HCT116 (cell line): Measurements from ENCODE around the gene NHLRC4. TPM values are rescaled to one million over a fixed set of nuclear protein-coding genes. Genes with fewer than 3 reads are reported as not detected.

ENCODE experiments used
- ATAC-seq: fragments of 200-7000 bp; cut with Tn5 transposase; 2 replicates; pipeline ENCODE4 v1.9.1; 2020; ENCODE audit warnings: mild to moderate bottlenecking, moderate library complexity
- BruUV-seq: library from RNA; stranded (reverse); fragments of 400-500 nt; replicated peaks from 2 replicates; lab custom pipeline; 2021; lab: Mats Ljungman, UMichigan
- CTCF ChIA-PET: fragments of 300-600 bp; sonication (Branson Sonifier 250); formaldehyde crosslinking; loops from one replicate; lab custom pipeline; 2021; ENCODE audit warnings: antibody characterized with exemption; lab: Charles Lee
- POLR2A ChIA-PET: fragments of 300-600, 350-600 bp; sonication (Branson Sonifier 250); formaldehyde crosslinking; loops from one replicate; lab custom pipeline; 2021; ENCODE audit warnings: antibody characterized with exemption; lab: Charles Lee
- RAD21 ChIA-PET, 2 experiments: fragments of 300-600 bp; sonication (Branson Sonifier 250); formaldehyde crosslinking; loops; one replicate each; lab custom pipeline; 2023; ENCODE audit warnings: low total read pairs in 2 of 2; ENCODE audit not compliant: uncharacterized antibody in 2 of 2, unreplicated experiment in 2 of 2, low non-redundant PET in 1 of 2; lab: Charles Lee
- DNase-seq: peaks from one replicate; pipeline ENCODE4 v3.0.0-alpha.2; 2010; ENCODE audit warnings: low read depth, low spot score
- H2AFZ ChIP-seq: fragments of 200-600 bp; shearing (Covaris generic), sonication (generic); 2 replicates; pipeline ENCODE4 v1.6.1; 2017; ENCODE audit warnings: low read depth, mixed run types, mixed read lengths, antibody characterized with exemption, low read length; ENCODE audit not compliant: poor library complexity, severe bottlenecking
- H3K27ac ChIP-seq: 2 replicates; pipeline ENCODE4 v1.5.1; 2012; ENCODE audit warnings: low read depth, low read length
- H3K27me3 ChIP-seq: fragments of 200-600 bp; sonication (generic); 2 replicates; pipeline ENCODE4 v1.6.1; 2016; ENCODE audit warnings: mixed run types, low read length, mixed read lengths; ENCODE audit not compliant: insufficient read depth
- H3K36me3 ChIP-seq, 2 experiments: fragments of 200-500 bp in 1 of 2; fragments of 200-600 bp in 1 of 2; sonication (Bioruptor generic) in 1 of 2; sonication (generic) in 1 of 2; 2 replicates each; pipeline versions ENCODE4 v1.5.1 to v1.6.1; 2014 to 2016; ENCODE audit warnings: low read length in 2 of 2, inconsistent platforms in 1 of 2, mixed read lengths in 1 of 2, mixed run types in 1 of 2; ENCODE audit not compliant: insufficient read depth in 2 of 2, control insufficient read depth in 1 of 2
- H3K4me1 ChIP-seq, 2 experiments: fragments of 200-600 bp in 1 of 2; sonication (generic) in 1 of 2; 2 replicates each; pipeline versions ENCODE4 v1.5.1 to v1.6.1; 2012 to 2017; ENCODE audit warnings: low read length in 2 of 2, inconsistent platforms in 1 of 2, mild to moderate bottlenecking in 1 of 2, mixed read lengths in 1 of 2, mixed run types in 1 of 2, moderate library complexity in 1 of 2; ENCODE audit not compliant: insufficient read depth in 2 of 2, control insufficient read depth in 1 of 2
- H3K4me2 ChIP-seq: fragments of 200-600 bp; sonication (generic); 2 replicates; pipeline ENCODE4 v1.6.1; 2017; ENCODE audit warnings: mixed run types, low read length, mixed read lengths
- H3K4me3 ChIP-seq, 2 experiments: fragments of 200-600 bp in 1 of 2; sonication (generic) in 1 of 2; replicated peaks in 1 of 2; 2 replicates each; pipeline ENCODE4 v1.5.1; 2011 to 2016; ENCODE audit warnings: low read length in 2 of 2, control low read depth in 1 of 2, low read depth in 1 of 2, mild to moderate bottlenecking in 1 of 2, mixed read lengths in 1 of 2, mixed run types in 1 of 2
- H3K79me2 ChIP-seq: fragments of 200-600 bp; sonication (generic); 2 replicates; pipeline ENCODE4 v1.6.1; 2017; ENCODE audit warnings: mild to moderate bottlenecking, mixed run types, low read length, moderate library complexity, mixed read lengths; ENCODE audit not compliant: insufficient read depth
- H3K9ac ChIP-seq: fragments of 200-600 bp; sonication (generic); 2 replicates; pipeline ENCODE4 v1.6.1; 2016; ENCODE audit warnings: low read length, mixed read lengths
- H3K9me2 ChIP-seq: fragments of 200-600 bp; sonication (generic), shearing (Covaris generic); 2 replicates; pipeline ENCODE4 v1.6.1; 2017; ENCODE audit warnings: mixed run types, mild to moderate bottlenecking, moderate library complexity; ENCODE audit not compliant: insufficient read depth
- H3K9me3 ChIP-seq, 2 experiments: fragments of 200-500 bp in 1 of 2; fragments of 200-600 bp in 1 of 2; sonication (Bioruptor generic) in 1 of 2; sonication (generic) in 1 of 2; 2 replicates each; pipeline ENCODE4 v1.6.1; 2014 to 2017; ENCODE audit warnings: low read length in 2 of 2, mixed read lengths in 2 of 2, inconsistent platforms in 1 of 2, low read depth in 1 of 2, mild to moderate bottlenecking in 1 of 2, mixed run types in 1 of 2, moderate library complexity in 1 of 2; ENCODE audit not compliant: control insufficient read depth in 1 of 2, insufficient read depth in 1 of 2
- H4K20me1 ChIP-seq: fragments of 200-600 bp; sonication (generic), shearing (Covaris generic); 2 replicates; pipeline ENCODE4 v1.6.1; 2017; ENCODE audit warnings: mixed run types, mild to moderate bottlenecking, moderate library complexity; ENCODE audit not compliant: insufficient read depth
- ELF1 ChIP-seq: IDR thresholded peaks from 2 replicates; pipeline ENCODE4 v1.6.1; 2012; ENCODE audit warnings: low read depth, borderline replicate concordance
- EZH2phosphoT487 ChIP-seq: fragments of 200-600 bp; IDR thresholded peaks from 2 replicates; pipeline ENCODE4 v1.6.1; 2018; ENCODE audit warnings: antibody characterized with exemption, borderline replicate concordance
- FOSL1 ChIP-seq: IDR thresholded peaks from 2 replicates; pipeline ENCODE4 v1.6.1; 2012; ENCODE audit warnings: low read depth
- JUND ChIP-seq: IDR thresholded peaks from 2 replicates; pipeline ENCODE4 v1.6.1; 2012
- POLR2A ChIP-seq: IDR thresholded peaks from 2 replicates; pipeline ENCODE4 v1.7.0; 2011; ENCODE audit warnings: borderline replicate concordance; ENCODE audit not compliant: insufficient read depth, insufficient read length; ENCODE audit errors: extremely low read depth
- POLR2AphosphoS5 ChIP-seq: IDR thresholded peaks from 2 replicates; pipeline ENCODE4 v1.6.1; 2011; ENCODE audit warnings: mild to moderate bottlenecking, low read depth, low read length, moderate library complexity
- TCF7L2 ChIP-seq: IDR thresholded peaks from 2 replicates; pipeline ENCODE4 v1.7.0; 2011; ENCODE audit warnings: borderline replicate concordance, inconsistent platforms; ENCODE audit not compliant: insufficient read depth, insufficient read length; ENCODE audit errors: extremely low read depth
- ZFX ChIP-seq: fragments of 450-650 bp; IDR thresholded peaks from 2 replicates; pipeline ENCODE4 v1.6.1; 2017
- intact Hi-C: fragments of 100-400 bp; cut with micrococcal nuclease; formaldehyde crosslinking; loops from 2 replicates; pipeline ENCODE4 v1.10.0; 2022
- total RNA-seq: library from RNA; stranded (reverse); gene quantifications from one replicate; pipeline ENCODE4 v1.2.1, GENCODE V29; 2021; ENCODE audit not compliant: unreplicated experiment
- TF ChIP-seq, protein P1 (sequence below): IDR thresholded peaks from 2 replicates; pipeline ENCODE4 v1.6.1; 2011; ENCODE audit warnings: mild to moderate bottlenecking, low read length, moderate library complexity; ENCODE audit not compliant: insufficient replicate concordance; ENCODE audit errors: extremely low read depth
- TF ChIP-seq, protein P2 (sequence below): IDR thresholded peaks from 2 replicates; pipeline ENCODE4 v1.6.1; 2012; ENCODE audit warnings: low read depth
- TF ChIP-seq, protein P3 (sequence below): IDR thresholded peaks from 2 replicates; pipeline ENCODE4 v1.6.1; 2012

NHLRC4 gene
- total RNA-seq, 1 experiment from 2014 or later: 0.22 TPM

DNA sequence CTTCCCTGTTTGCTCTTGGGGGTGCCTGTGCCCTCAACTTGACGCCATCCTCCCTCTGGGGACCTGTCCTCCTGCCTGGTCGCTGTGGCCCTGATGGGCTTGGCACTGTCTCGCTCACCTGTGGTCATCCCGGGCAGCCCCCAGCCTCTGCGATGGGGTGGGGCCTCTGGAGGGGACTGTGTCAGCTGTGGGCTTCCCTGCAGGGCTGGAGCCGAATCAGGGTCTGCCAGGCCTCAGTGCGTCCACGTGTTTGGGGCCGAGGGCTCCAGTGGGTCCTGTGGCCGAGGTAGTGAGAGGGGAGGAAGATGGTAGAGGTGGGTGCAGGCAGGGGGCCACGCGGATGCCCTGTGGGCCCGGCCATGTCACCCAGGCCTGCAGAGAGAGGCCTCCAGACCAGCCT lies 11.0 kb downstream of the NHLRC4 start (continued):
- TF ChIP-seq, protein P1, sequence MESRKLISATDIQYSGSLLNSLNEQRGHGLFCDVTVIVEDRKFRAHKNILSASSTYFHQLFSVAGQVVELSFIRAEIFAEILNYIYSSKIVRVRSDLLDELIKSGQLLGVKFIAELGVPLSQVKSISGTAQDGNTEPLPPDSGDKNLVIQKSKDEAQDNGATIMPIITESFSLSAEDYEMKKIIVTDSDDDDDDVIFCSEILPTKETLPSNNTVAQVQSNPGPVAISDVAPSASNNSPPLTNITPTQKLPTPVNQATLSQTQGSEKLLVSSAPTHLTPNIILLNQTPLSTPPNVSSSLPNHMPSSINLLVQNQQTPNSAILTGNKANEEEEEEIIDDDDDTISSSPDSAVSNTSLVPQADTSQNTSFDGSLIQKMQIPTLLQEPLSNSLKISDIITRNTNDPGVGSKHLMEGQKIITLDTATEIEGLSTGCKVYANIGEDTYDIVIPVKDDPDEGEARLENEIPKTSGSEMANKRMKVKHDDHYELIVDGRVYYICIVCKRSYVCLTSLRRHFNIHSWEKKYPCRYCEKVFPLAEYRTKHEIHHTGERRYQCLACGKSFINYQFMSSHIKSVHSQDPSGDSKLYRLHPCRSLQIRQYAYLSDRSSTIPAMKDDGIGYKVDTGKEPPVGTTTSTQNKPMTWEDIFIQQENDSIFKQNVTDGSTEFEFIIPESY: no peak

DNA sequence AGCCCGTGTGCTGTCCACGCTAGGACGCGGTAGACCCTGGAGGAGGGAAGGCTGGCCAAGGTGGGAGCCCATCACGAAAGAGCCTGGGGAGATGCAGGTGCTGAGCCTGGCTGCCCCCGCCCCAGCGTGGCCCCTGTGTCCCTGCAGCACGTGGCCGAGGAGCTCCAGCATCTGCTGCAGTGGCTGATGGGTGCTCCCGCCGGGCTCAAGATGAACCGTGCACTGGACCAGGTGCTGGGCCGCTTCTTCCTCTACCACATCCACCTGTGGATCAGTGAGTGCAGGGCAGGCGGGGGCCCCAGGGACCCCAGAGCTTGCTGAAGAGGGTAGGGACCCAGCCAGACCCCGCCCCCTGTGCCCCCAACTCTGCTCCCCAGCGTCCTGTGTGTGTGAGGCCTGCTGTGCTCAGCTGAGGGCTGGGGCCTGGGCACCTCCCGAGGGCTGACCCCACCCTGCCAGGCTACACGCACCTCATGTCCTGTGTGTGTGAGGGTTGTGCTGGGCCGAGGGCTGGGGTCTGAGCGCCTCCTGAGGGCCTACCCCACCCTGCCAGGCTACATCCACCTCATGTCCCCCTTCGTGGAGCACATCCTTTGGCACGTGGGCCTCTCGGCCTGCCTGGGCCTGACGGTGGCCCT lies 11.5 kb downstream of the NHLRC4 start:
- Histone ChIP-seq H3K4me2 (no peak overlapping the region), H3K9me2 (no peaks in the 10 kb centered on the region), H3K27ac (no peak overlapping the region), H2AFZ (no peak overlapping the region), H3K27me3 (no peaks in the 10 kb centered on the region), H3K9me3 (no peaks in the 10 kb centered on the region), H3K79me2 (no peaks in the 10 kb centered on the region), H4K20me1 (no peaks in the 10 kb centered on the region), H3K4me1 (no peaks in the 10 kb centered on the region), H3K4me3 (no peak overlapping the region), H3K9ac (no peak overlapping the region), H3K36me3 (no peaks in the 10 kb centered on the region)
- RAD21 ChIA-PET: no interaction called here
- TF ChIP-seq ELF1 (no peak), EZH2phosphoT487 (no peak), TCF7L2 (no peak), ZFX (no peak), POLR2AphosphoS5 (no peak), FOSL1 (no peak), JUND (no peak), POLR2A (no peak)
- TF ChIP-seq, protein P2, sequence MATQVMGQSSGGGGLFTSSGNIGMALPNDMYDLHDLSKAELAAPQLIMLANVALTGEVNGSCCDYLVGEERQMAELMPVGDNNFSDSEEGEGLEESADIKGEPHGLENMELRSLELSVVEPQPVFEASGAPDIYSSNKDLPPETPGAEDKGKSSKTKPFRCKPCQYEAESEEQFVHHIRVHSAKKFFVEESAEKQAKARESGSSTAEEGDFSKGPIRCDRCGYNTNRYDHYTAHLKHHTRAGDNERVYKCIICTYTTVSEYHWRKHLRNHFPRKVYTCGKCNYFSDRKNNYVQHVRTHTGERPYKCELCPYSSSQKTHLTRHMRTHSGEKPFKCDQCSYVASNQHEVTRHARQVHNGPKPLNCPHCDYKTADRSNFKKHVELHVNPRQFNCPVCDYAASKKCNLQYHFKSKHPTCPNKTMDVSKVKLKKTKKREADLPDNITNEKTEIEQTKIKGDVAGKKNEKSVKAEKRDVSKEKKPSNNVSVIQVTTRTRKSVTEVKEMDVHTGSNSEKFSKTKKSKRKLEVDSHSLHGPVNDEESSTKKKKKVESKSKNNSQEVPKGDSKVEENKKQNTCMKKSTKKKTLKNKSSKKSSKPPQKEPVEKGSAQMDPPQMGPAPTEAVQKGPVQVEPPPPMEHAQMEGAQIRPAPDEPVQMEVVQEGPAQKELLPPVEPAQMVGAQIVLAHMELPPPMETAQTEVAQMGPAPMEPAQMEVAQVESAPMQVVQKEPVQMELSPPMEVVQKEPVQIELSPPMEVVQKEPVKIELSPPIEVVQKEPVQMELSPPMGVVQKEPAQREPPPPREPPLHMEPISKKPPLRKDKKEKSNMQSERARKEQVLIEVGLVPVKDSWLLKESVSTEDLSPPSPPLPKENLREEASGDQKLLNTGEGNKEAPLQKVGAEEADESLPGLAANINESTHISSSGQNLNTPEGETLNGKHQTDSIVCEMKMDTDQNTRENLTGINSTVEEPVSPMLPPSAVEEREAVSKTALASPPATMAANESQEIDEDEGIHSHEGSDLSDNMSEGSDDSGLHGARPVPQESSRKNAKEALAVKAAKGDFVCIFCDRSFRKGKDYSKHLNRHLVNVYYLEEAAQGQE: no peak
- TF ChIP-seq, protein P3, sequence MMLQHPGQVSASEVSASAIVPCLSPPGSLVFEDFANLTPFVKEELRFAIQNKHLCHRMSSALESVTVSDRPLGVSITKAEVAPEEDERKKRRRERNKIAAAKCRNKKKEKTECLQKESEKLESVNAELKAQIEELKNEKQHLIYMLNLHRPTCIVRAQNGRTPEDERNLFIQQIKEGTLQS: no peak
- intact Hi-C loops: loop anchor here (2.0 kb wide), 1 partner anchor 82 kb away; no protein-coding TSS in a partner anchor
- no TSS peak for BruUV-seq
- POLR2A ChIA-PET: no interaction called here
- ATAC-seq (peak; percentile 5; the same call in 1 of the 2 replicates), DNase-seq (no peak)
- CTCF ChIA-PET: interaction anchor here (0.9 to 1.1 kb wide), 2 partner anchors 15 to 82 kb away, joined by 3 read pairs; no protein-coding TSS in a partner anchor
